ENCODE results near the gene RGS10. TPM values are rescaled to one million over a fixed set of nuclear protein-coding genes. Genes with fewer than 3 reads are reported as not detected.

Gene RGS10
- total and polyA plus RNA-seq, 2 of the 8 experiments (the other 6 are each of a cell fraction or from before 2014, with no cell fraction given), result 5.5 to 13.1 TPM

GRCh38 chr10:119502209-119502608, 40.3 kb downstream of the RGS10 start:
- H3K18ac ChIP-seq (ENCODE audit: extremely low read depth, low read length), result no peak overlapping the region
- TF ChIP-seq SUZ12 (IDR thresholded peaks at IDR 0.05; ENCODE audit: low read length) (no peak), SP1 (IDR thresholded peaks at IDR 0.05; ENCODE audit: low read depth, low read length) (no peak), USF2 (IDR thresholded peaks at IDR 0.05; ENCODE audit: low read length) (no peak), POU5F1 (IDR thresholded peaks at IDR 0.05; ENCODE audit: low read depth, low read length) (no peak), PHF8 (conservative IDR thresholded peaks at IDR 0.05; ENCODE audit: low read depth, low read length) (no peak), GTF2F1 (IDR thresholded peaks at IDR 0.05; ENCODE audit: borderline replicate concordance, low read depth, low read length) (no peak), TAF7 (optimal IDR thresholded peaks at IDR 0.05; ENCODE audit: borderline replicate concordance, low read depth, low read length) (no peak), RXRA (IDR thresholded peaks at IDR 0.05; ENCODE audit: insufficient read depth, low read depth, low read length) (no peak), RNF2 (IDR thresholded peaks at IDR 0.05; ENCODE audit: borderline replicate concordance, low read depth, low read length, missing control alignments, poor library complexity, severe bottlenecking) (no peak), FOSL1 (IDR thresholded peaks at IDR 0.05; ENCODE audit: insufficient read depth, low read depth, low read length) (no peak), EGR1 (IDR thresholded peaks at IDR 0.05; ENCODE audit: borderline replicate concordance, low read depth, low read length) (no peak), BACH1 (IDR thresholded peaks at IDR 0.05; ENCODE audit: low read length) (no peak), HDAC6 (IDR thresholded peaks at IDR 0.05; ENCODE audit: low read depth, low read length) (no peak)

More at GRCh38 chr10:119502209-119502608, 40.3 kb downstream of the RGS10 start:
- no peak overlapping the region for H4K8ac ChIP-seq (ENCODE audit: extremely low read depth, insufficient read depth, low read length)
- no peaks in the 10 kb centered on the region for H3K79me1 ChIP-seq (ENCODE audit: low read depth, low read length)
- H2BK5ac ChIP-seq (ENCODE audit: low read depth, low read length), result no peak overlapping the region
- POLR2A ChIA-PET (ENCODE audit: partially characterized antibody), result no interaction called here
- H2BK20ac ChIP-seq (ENCODE audit: low read length), result no peak overlapping the region
- no peak overlapping the region for H3K9ac ChIP-seq (replicated peaks in 1 of 4; ENCODE audit: extremely low read depth in 1 of 4, low read depth in 3 of 4, low read length in 3 of 4)
- no peak overlapping the region for H2BK15ac ChIP-seq (ENCODE audit: low read length)
- H2BK12ac ChIP-seq (ENCODE audit: low read depth, low read length), result no peak overlapping the region
- H3K4me1 ChIP-seq (replicated peaks in 1 of 4; ENCODE audit: control insufficient read depth in 3 of 4, insufficient read depth in 4 of 4, low read length in 3 of 4), result no peaks in the 10 kb centered on the region; a peak in 2 of 7 replicates
- FAIRE-seq (no peak), DNase-seq (ENCODE audit: low read depth in 1 of 2, low spot score in 2 of 2) (no peak)
- H3K4me2 ChIP-seq (ENCODE audit: insufficient read depth in 1 of 2, low read depth in 2 of 2, low read length in 2 of 2), result no peak overlapping the region
- H3K9me3 ChIP-seq (ENCODE audit: insufficient read depth in 2 of 2, low read depth in 1 of 2, low read length in 1 of 2), result no peaks in the 10 kb centered on the region
- H2BK120ac ChIP-seq (replicated peaks; ENCODE audit: low read depth, low read length), result no peak overlapping the region
- H3K23ac ChIP-seq (ENCODE audit: insufficient read length), result no peak overlapping the region
- H2AK5ac ChIP-seq (ENCODE audit: low read depth, low read length), result no peak overlapping the region
- H4K91ac ChIP-seq (replicated peaks; ENCODE audit: insufficient read length, low read length), result no peak overlapping the region
- H3K27me3 ChIP-seq (replicated peaks in 1 of 4; ENCODE audit: control insufficient read depth in 3 of 4, extremely low read depth in 1 of 4, insufficient read depth in 3 of 4, low read length in 3 of 4), result no peaks in the 10 kb centered on the region; a peak in 2 of 7 replicates
- WGBS, 2 experiments (ENCODE audit: extremely low coverage in 1 of 2, insufficient coverage in 1 of 2, insufficient read length in 1 of 2, insufficient replicate concordance in 2 of 2, low coverage in 1 of 2, low lambda C conversion rate in 2 of 2, missing lambda C conversion rate in 1 of 2), result 88% methylated on average over 12 of the region's 12 CpGs; no CpG with 5 or more reads in 1 of the 2 experiments
- H3K4me3 ChIP-seq (ENCODE audit: extremely low read depth in 1 of 4, insufficient read depth in 2 of 4, low read depth in 3 of 4, low read length in 4 of 4), result no peak overlapping the region
- H3K56ac ChIP-seq (replicated peaks; ENCODE audit: insufficient read length, low read depth, low read length), result no peak overlapping the region
- no peak overlapping the region for H3K14ac ChIP-seq (ENCODE audit: insufficient read length)
- CTCF ChIA-PET (ENCODE audit: partially characterized antibody), result interaction anchor here (1.0 kb wide), 1 partner anchor 12 kb away, joined by 4 read pairs; no protein-coding TSS in a partner anchor
- no peak overlapping the region for H4K5ac ChIP-seq (ENCODE audit: insufficient read length, low read depth, low read length)
- H3K79me2 ChIP-seq (ENCODE audit: control insufficient read depth in 1 of 2, insufficient read depth in 2 of 2, low read length in 2 of 2), result no peaks in the 10 kb centered on the region
- H2AFZ ChIP-seq (ENCODE audit: low read length), result no peak overlapping the region
- peak overlapping the region; percentile 49 for H3K4ac ChIP-seq (replicated peaks; ENCODE audit: insufficient read length, low read depth, low read length)
- peaks cover 0 to 2% of the 10 kb centered on the region in 2 experiments for H4K20me1 ChIP-seq (replicated peaks in 1 of 2; ENCODE audit: control insufficient read depth in 1 of 2, insufficient read depth in 2 of 2, low read length in 2 of 2)
- no peaks in the 10 kb centered on the region for H3K36me3 ChIP-seq (ENCODE audit: control insufficient read depth in 2 of 4, insufficient read depth in 4 of 4, low read length in 3 of 4)
- no peak overlapping the region for H3K27ac ChIP-seq (ENCODE audit: low read depth, low read length)
- no peaks in the 10 kb centered on the region for H3K23me2 ChIP-seq (ENCODE audit: low read depth, low read length)

Measured in H1 (cell line).